Measurements from ENCODE around the gene FOXL1.

FOXL1 gene

DNA sequence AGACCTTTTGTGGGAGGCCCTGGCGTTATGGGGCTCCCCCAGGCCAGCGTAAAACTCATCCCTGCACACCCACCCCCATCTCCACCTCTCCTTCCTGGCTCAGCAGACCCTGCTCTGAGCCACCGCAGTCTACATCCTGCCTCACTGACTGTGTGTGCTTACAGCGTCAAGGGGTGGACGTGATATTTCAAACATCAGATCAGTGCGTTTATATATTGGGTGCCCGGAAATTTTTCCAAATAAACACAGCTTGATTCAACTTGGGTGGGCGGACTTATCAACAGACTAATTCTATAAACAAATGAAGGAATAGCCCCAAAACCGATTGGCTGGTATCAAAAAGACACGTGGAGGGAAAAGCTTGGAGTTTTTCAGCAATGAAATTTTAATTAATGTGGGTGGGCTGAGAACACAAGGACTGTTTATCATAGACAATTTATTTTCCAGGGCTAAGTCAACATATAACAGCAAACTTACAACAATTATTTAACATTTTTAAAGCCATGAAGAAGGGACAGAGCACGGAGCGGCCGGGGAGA is at the start of gene FOXL1:
FOXL1 (plus strand) TSS at position 489 of the 539 bp plus-strand sequence. CDS start 175 bp downstream, outside the sequence.
- TF ChIP-seq, protein P1, sequence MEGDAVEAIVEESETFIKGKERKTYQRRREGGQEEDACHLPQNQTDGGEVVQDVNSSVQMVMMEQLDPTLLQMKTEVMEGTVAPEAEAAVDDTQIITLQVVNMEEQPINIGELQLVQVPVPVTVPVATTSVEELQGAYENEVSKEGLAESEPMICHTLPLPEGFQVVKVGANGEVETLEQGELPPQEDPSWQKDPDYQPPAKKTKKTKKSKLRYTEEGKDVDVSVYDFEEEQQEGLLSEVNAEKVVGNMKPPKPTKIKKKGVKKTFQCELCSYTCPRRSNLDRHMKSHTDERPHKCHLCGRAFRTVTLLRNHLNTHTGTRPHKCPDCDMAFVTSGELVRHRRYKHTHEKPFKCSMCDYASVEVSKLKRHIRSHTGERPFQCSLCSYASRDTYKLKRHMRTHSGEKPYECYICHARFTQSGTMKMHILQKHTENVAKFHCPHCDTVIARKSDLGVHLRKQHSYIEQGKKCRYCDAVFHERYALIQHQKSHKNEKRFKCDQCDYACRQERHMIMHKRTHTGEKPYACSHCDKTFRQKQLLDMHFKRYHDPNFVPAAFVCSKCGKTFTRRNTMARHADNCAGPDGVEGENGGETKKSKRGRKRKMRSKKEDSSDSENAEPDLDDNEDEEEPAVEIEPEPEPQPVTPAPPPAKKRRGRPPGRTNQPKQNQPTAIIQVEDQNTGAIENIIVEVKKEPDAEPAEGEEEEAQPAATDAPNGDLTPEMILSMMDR (IDR thresholded peaks at IDR 0.05; ENCODE audit: low read depth, low read length, poor library complexity, severe bottlenecking) = no peak
- TF ChIP-seq EZH2phosphoT487 (IDR thresholded peaks at IDR 0.05; ENCODE audit: borderline replicate concordance, low read length) = no peak
- H4K20me1 ChIP-seq (ENCODE audit: control insufficient read depth, insufficient read depth, low read depth, low read length) = no peaks in the 10 kb centered on the region
- H3K27ac ChIP-seq (ENCODE audit: low read depth, low read length) = no peak within 1 kb of the TSS
- H3K4me1 ChIP-seq (ENCODE audit: control insufficient read depth, low read length) = no peaks in the 10 kb centered on the region
- no peaks in the 10 kb centered on the region for H3K27me3 ChIP-seq (ENCODE audit: control insufficient read depth, low read length)
- no peak within 1 kb of the TSS for H3K4me3 ChIP-seq (ENCODE audit: low read length)
- H3K9me3 ChIP-seq (ENCODE audit: control insufficient read depth, insufficient read depth, low read length) = no peaks in the 10 kb centered on the region
- no peaks in the 10 kb centered on the region for H3K9me2 ChIP-seq (replicated peaks; ENCODE audit: control insufficient read depth, low read length)
- no peak within 1 kb of the TSS for H3K4me2 ChIP-seq (ENCODE audit: low read length)
- no peaks in the 10 kb centered on the region for H3K36me3 ChIP-seq (ENCODE audit: control insufficient read depth, low read length)
- no peaks in the 10 kb centered on the region for H3K79me2 ChIP-seq (ENCODE audit: control insufficient read depth, low read length)
- H3F3A ChIP-seq (ENCODE audit: control insufficient read depth, insufficient read depth) = no peaks in the 10 kb centered on the region

DNA sequence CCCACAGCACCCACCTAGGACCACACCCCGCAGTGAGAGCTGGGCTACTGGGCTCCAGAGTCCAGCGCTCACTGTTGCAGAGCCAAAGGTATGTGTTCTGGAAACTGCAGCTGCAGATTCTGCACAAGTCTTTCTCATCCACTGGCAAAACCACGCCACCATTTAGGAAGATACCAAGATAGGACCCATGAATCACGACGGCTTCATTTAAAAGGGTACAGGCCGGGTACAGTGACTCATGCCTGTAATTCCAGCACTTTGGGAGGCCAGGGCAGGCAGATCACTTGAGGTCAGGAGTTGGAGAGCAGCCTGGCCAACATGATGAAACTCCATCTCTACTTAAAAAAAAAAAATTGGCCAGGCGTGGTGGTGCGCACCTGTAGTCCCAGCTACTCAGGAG is 49.2 kb upstream of the FOXL1 start:
- no peak overlapping the region for H3K4me3 ChIP-seq (ENCODE audit: low read length)
- no peaks in the 10 kb centered on the region for H3K9me3 ChIP-seq (ENCODE audit: control insufficient read depth, insufficient read depth, low read length)
- H3K27me3 ChIP-seq (ENCODE audit: control insufficient read depth, low read length) = no peaks in the 10 kb centered on the region
- H3K27ac ChIP-seq (ENCODE audit: low read depth, low read length) = no peak overlapping the region
- no peaks in the 10 kb centered on the region for H3K36me3 ChIP-seq (ENCODE audit: control insufficient read depth, low read length)
- no peaks in the 10 kb centered on the region for H4K20me1 ChIP-seq (ENCODE audit: control insufficient read depth, insufficient read depth, low read depth, low read length)
- H3K4me2 ChIP-seq (ENCODE audit: low read length) = no peak overlapping the region
- no peaks in the 10 kb centered on the region for H3K9me2 ChIP-seq (replicated peaks; ENCODE audit: control insufficient read depth, low read length)
- H3K4me1 ChIP-seq (ENCODE audit: control insufficient read depth, low read length) = no peaks in the 10 kb centered on the region
- no peaks in the 10 kb centered on the region for H3F3A ChIP-seq (ENCODE audit: control insufficient read depth, insufficient read depth)
- no peaks in the 10 kb centered on the region for H3K79me2 ChIP-seq (ENCODE audit: control insufficient read depth, low read length)
- TF ChIP-seq, protein P1 (IDR thresholded peaks at IDR 0.05; ENCODE audit: low read depth, low read length, poor library complexity, severe bottlenecking) = no peak
- no peak for TF ChIP-seq EZH2phosphoT487 (IDR thresholded peaks at IDR 0.05; ENCODE audit: borderline replicate concordance, low read length)

DNA sequence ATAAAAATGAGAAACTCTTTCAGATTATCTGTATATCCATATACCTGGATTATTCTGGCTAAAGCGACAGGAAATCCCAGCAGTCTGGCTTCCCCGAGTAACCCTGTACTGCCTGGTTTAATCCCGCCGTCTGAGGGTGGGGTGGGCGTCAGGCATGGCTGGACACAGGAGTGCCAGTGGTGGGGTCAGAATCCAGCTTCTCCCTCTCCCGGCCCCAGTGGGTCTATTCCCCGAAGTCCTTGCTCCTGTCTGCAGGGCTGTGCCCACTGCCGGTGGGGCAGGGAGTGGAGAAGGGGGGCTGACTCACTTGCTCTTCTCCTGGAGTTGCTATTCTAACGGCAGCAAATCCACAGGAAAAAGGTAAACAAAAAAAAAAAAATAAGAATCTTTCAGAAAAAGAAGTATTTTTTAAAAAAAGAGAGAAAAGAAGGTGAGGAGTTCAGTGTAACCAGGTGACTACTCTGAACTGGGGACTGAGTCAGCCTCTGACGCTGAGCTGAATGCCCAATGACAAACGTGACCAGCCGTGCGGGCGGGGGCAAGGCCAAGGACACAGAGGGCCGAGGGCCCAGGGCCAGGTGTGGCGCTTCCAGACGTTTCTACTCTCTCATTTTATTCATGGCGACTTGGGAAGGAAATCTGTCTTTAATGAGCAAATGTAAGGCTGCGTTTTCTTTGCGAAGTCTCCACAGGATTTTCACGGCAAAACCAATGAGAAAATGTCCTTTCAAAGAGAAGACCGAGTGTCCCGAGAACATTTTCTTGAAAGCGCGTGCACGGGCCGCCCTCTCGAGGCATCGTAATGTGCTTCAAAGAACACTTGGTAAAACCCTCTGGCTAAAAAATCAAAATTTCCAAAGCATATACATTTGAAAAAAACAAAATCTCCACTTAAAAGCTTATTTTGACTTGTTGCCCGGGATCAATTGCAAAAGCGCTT is 47.8 kb upstream of the FOXL1 start:
- no peak overlapping the region for H3K4me3 ChIP-seq (ENCODE audit: low read length)
- no peaks in the 10 kb centered on the region for H3K27me3 ChIP-seq (ENCODE audit: control insufficient read depth, low read length)
- no peaks in the 10 kb centered on the region for H4K20me1 ChIP-seq (ENCODE audit: control insufficient read depth, insufficient read depth, low read depth, low read length)
- no peak overlapping the region for H3K4me2 ChIP-seq (ENCODE audit: low read length)
- no peaks in the 10 kb centered on the region for H3K79me2 ChIP-seq (ENCODE audit: control insufficient read depth, low read length)
- no peaks in the 10 kb centered on the region for H3K9me2 ChIP-seq (replicated peaks; ENCODE audit: control insufficient read depth, low read length)
- TF ChIP-seq EZH2phosphoT487 (IDR thresholded peaks at IDR 0.05; ENCODE audit: borderline replicate concordance, low read length) = no peak
- TF ChIP-seq, protein P1 (IDR thresholded peaks at IDR 0.05; ENCODE audit: low read depth, low read length, poor library complexity, severe bottlenecking) = no peak
- H3K27ac ChIP-seq (ENCODE audit: low read depth, low read length) = no peak overlapping the region
- no peaks in the 10 kb centered on the region for H3K4me1 ChIP-seq (ENCODE audit: control insufficient read depth, low read length)
- no peaks in the 10 kb centered on the region for H3F3A ChIP-seq (ENCODE audit: control insufficient read depth, insufficient read depth)
- no peaks in the 10 kb centered on the region for H3K9me3 ChIP-seq (ENCODE audit: control insufficient read depth, insufficient read depth, low read length)
- H3K36me3 ChIP-seq (ENCODE audit: control insufficient read depth, low read length) = no peaks in the 10 kb centered on the region
